CD14-positive monocyte (primary cell): Measurements from ENCODE around the gene GZMA. TPM values are rescaled to one million over a fixed set of nuclear protein-coding genes. Genes with fewer than 3 reads are reported as not detected.
"Not testable (repeated sequence)": the region's sequence is repeated elsewhere in the genome, so short reads cannot be mapped to it uniquely, and the experiment has no call there.

Experiments used
- DNase-seq, 3 donors: peaks; one replicate each; pipeline ENCODE4 v3.0.0-alpha.2; 2011 to 2022
- H2AFZ ChIP-seq: 2 replicates; pipeline ENCODE4 v1.6.0; 2012; ENCODE audit warnings: mild to moderate bottlenecking, low read depth, low read length, inconsistent platforms; ENCODE audit not compliant: insufficient read depth, poor library complexity, severe bottlenecking
- H3K27ac ChIP-seq, 2 donors: 1 replicate in 1 of 2; 2 replicates in 1 of 2; pipeline ENCODE4 v1.5.1; 2012 to 2013; ENCODE audit warnings: low read length in 2 of 2, control low read depth in 1 of 2, inconsistent platforms in 1 of 2, low read depth in 1 of 2, mild to moderate bottlenecking in 1 of 2
- H3K27me3 ChIP-seq, 2 donors: one replicate each; pipeline versions ENCODE4 v1.6.0 to v1.6.1; 2011 to 2013; ENCODE audit warnings: low read length in 2 of 2; ENCODE audit not compliant: control insufficient read depth in 2 of 2, insufficient read depth in 2 of 2
- H3K36me3 ChIP-seq, 2 donors: replicated peaks in 1 of 2; 1 replicate in 1 of 2; 2 replicates in 1 of 2; pipeline versions ENCODE4 v1.5.1 to v1.6.1; 2012 to 2013; ENCODE audit warnings: low read length in 2 of 2, control low read depth in 1 of 2, inconsistent platforms in 1 of 2, mild to moderate bottlenecking in 1 of 2; ENCODE audit not compliant: insufficient read depth in 2 of 2, control insufficient read depth in 1 of 2
- H3K4me1 ChIP-seq, 2 donors: 1 replicate in 1 of 2; 2 replicates in 1 of 2; pipeline versions ENCODE4 v1.5.1 to v1.6.1; 2012 to 2013; ENCODE audit warnings: low read length in 2 of 2, control low read depth in 1 of 2, inconsistent platforms in 1 of 2, mild to moderate bottlenecking in 1 of 2, moderate library complexity in 1 of 2; ENCODE audit not compliant: insufficient read depth in 2 of 2, control insufficient read depth in 1 of 2
- H3K4me2 ChIP-seq: replicated peaks from 2 replicates; pipeline ENCODE3; 2012; ENCODE audit warnings: low read length, moderate library complexity, mild to moderate bottlenecking; ENCODE audit not compliant: poor library complexity, severe bottlenecking; ENCODE audit errors: extremely low read depth
- H3K4me3 ChIP-seq, 3 experiments: fragments of 200-600 bp in 1 of 3; sonication (generic) in 1 of 3; replicated peaks in 1 of 3; 1 replicate in 2 of 3; 2 replicates in 1 of 3; pipeline ENCODE4 v1.5.1; 2011 to 2013; ENCODE audit warnings: low read length in 3 of 3, mild to moderate bottlenecking in 3 of 3, control low read depth in 2 of 3, low read depth in 2 of 3, inconsistent platforms in 1 of 3, moderate library complexity in 1 of 3
- H3K79me2 ChIP-seq: 2 replicates; pipeline ENCODE4 v1.6.0; 2012; ENCODE audit warnings: mild to moderate bottlenecking, control low read depth, inconsistent platforms, low read length, moderate library complexity; ENCODE audit not compliant: insufficient read depth
- H3K9ac ChIP-seq: 2 replicates; pipeline ENCODE4 v1.6.0; 2017; ENCODE audit warnings: low read length, mild to moderate bottlenecking; ENCODE audit not compliant: insufficient read depth, poor library complexity, severe bottlenecking
- H3K9me3 ChIP-seq, 2 donors: replicated peaks in 1 of 2; 1 replicate in 1 of 2; 2 replicates in 1 of 2; pipeline versions ENCODE4 v1.5.1 to v1.6.1; 2012 to 2013; ENCODE audit warnings: low read length in 2 of 2, control low read depth in 1 of 2; ENCODE audit not compliant: control insufficient read depth in 1 of 2, insufficient read depth in 1 of 2
- H4K20me1 ChIP-seq: 2 replicates; pipeline ENCODE4 v1.6.0; 2012; ENCODE audit warnings: mild to moderate bottlenecking, low read length, control low read depth, moderate library complexity; ENCODE audit not compliant: insufficient read depth
- H3K27ac Mint-ChIP-seq, 7 donors: one replicate each; pipeline ENCODE4 v1.8.0; 2020; ENCODE audit warnings: mild to moderate bottlenecking in 7 of 7, mixed read lengths in 7 of 7, moderate library complexity in 6 of 7, inconsistent platforms in 2 of 7
- H3K27me3 Mint-ChIP-seq, 3 donors: one replicate each; pipeline ENCODE4 v1.8.0; 2021 to 2022; ENCODE audit warnings: low read depth in 3 of 3, mild to moderate bottlenecking in 3 of 3, mixed read lengths in 3 of 3, moderate library complexity in 3 of 3, inconsistent platforms in 1 of 3
- H3K36me3 Mint-ChIP-seq, 2 donors: one replicate each; pipeline ENCODE4 v1.8.0; 2020; ENCODE audit warnings: mixed read lengths in 2 of 2, inconsistent platforms in 1 of 2, mild to moderate bottlenecking in 1 of 2
- H3K4me1 Mint-ChIP-seq: one replicate; pipeline ENCODE4 v1.8.0; 2020; ENCODE audit warnings: mild to moderate bottlenecking, mixed read lengths
- H3K4me3 Mint-ChIP-seq, 2 donors: one replicate each; pipeline ENCODE4 v1.8.0; 2020; ENCODE audit warnings: mild to moderate bottlenecking in 2 of 2, mixed read lengths in 2 of 2, moderate library complexity in 1 of 2
- H3K9me3 Mint-ChIP-seq, 7 donors: one replicate each; pipeline ENCODE4 v1.8.0; 2020 to 2022; ENCODE audit warnings: mixed read lengths in 7 of 7, mild to moderate bottlenecking in 6 of 7, moderate library complexity in 6 of 7, inconsistent platforms in 2 of 7
- CTCF ChIP-seq: fragments of 200-600 bp; IDR thresholded peaks from one replicate; pipeline ENCODE4 v1.8.0; 2022; ENCODE audit warnings: antibody characterized with exemption, mild to moderate bottlenecking
- WGBS: methylation state at CpG from one replicate; pipeline ENCODE4 v1.1.5; 2013; ENCODE audit warnings: missing lambda C conversion rate; ENCODE audit not compliant: insufficient coverage; 5-methylcytosine and 5-hydroxymethylcytosine counted together
- intact Hi-C, 2 donors: fragments of 100-400 bp; cut with micrococcal nuclease; formaldehyde crosslinking; loops; one replicate each; pipeline versions ENCODE4 v1.15.0 to v1.15.1; 2023
- polyA plus RNA-seq, 3 donors: library from polyadenylated mRNA; depleted of rRNA in 1 of 3; unstranded in 2 of 3; stranded (reverse) in 1 of 3; fragments of 300-500 nt in 2 of 3; fragments of >200 nt in 1 of 3; fragmentation: Illumina TruSeq in 2 of 3; gene quantifications; 1 replicate in 2 of 3; 2 replicates in 1 of 3; pipeline ENCODE4 v1.2.3, GENCODE V29; 2012 to 2021

Gene GZMA
- polyA plus RNA-seq, 3 donors: 2.3 to 2.6 TPM; not detected in 1

DNA sequence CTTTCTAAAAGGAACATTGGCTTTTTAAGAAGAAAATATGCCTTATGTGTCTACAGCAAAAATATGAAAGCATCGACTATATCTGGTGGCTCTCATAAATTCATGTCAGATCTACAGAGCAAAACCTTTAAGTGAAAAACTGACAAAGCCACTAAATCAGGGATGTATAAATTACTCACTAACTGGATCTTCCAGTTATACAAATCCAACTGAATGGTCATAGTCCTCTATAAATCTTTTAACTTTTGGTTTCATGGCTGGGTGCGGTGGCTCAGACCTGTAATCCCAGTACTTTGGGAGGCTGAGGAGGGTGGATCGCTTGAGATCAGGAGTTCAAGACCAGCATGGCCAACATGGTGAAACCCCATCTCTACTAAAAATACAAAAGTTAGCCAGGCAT is 29.2 kb upstream of the GZMA start:
- no peaks in the 10 kb centered on the region for H3K27me3 ChIP-seq
- no CpG with 5 or more reads among the region's 3 CpGs for WGBS
- no peak overlapping the region for H3K4me3 ChIP-seq
- peaks cover 0 to 5% (median 1%) of the 10 kb centered on the region in 7 donors for H3K9me3 Mint-ChIP-seq
- no peak for TF ChIP-seq CTCF
- H3K27ac ChIP-seq: no peak overlapping the region
- H3K27me3 Mint-ChIP-seq: peaks cover 0 to 8% (median 4%) of the 10 kb centered on the region in 3 donors
- H3K4me3 Mint-ChIP-seq: no peak overlapping the region
- H2AFZ ChIP-seq: no peak overlapping the region
- H3K4me1 ChIP-seq: no peaks in the 10 kb centered on the region
- H3K9me3 ChIP-seq: no peaks in the 10 kb centered on the region
- H4K20me1 ChIP-seq: no peaks in the 10 kb centered on the region
- H3K79me2 ChIP-seq: no peaks in the 10 kb centered on the region
- intact Hi-C loops: no loop called here
- no peak overlapping the region for H3K27ac Mint-ChIP-seq
- no peak overlapping the region for H3K4me2 ChIP-seq
- no peak overlapping the region for H3K9ac ChIP-seq
- no peaks in the 10 kb centered on the region for H3K36me3 ChIP-seq
- no peaks in the 10 kb centered on the region for H3K36me3 Mint-ChIP-seq
- DNase-seq: no peak
- H3K4me1 Mint-ChIP-seq: no peaks in the 10 kb centered on the region

GRCh38 chr5:55081541-55081940 is 20.9 kb upstream of the GZMA start:
- Histone ChIP-seq H3K9me3 (peaks cover 10 to 20% of the 10 kb centered on the region in 2 donors), H3K9ac (no peak overlapping the region), H3K27ac (no peak overlapping the region), H3K4me3 (no peak overlapping the region), H3K79me2 (no peaks in the 10 kb centered on the region), H2AFZ (no peak overlapping the region), H3K4me2 (no peak overlapping the region), H3K27me3 (no peaks in the 10 kb centered on the region), H4K20me1 (no peaks in the 10 kb centered on the region), H3K36me3 (no peaks in the 10 kb centered on the region), H3K4me1 (no peaks in the 10 kb centered on the region)
- H3K4me1 Mint-ChIP-seq: no peaks in the 10 kb centered on the region
- no peaks in the 10 kb centered on the region for H3K36me3 Mint-ChIP-seq
- intact Hi-C loops: no loop called here
- DNase-seq: no peak
- no peak overlapping the region for H3K27ac Mint-ChIP-seq
- H3K27me3 Mint-ChIP-seq: peaks cover 0 to 5% (median 2%) of the 10 kb centered on the region in 3 donors
- TF ChIP-seq CTCF: no peak
- H3K9me3 Mint-ChIP-seq: peaks cover 23 to 41% (median 28%) of the 10 kb centered on the region in 7 donors
- no peak overlapping the region for H3K4me3 Mint-ChIP-seq

GRCh38 chr5:55089301-55089700 is 13.1 kb upstream of the GZMA start:
- H2AFZ ChIP-seq, H3K9ac ChIP-seq, H3K4me3 ChIP-seq, H3K27me3 Mint-ChIP-seq, H3K4me1 ChIP-seq, H3K27ac ChIP-seq, H3K4me3 Mint-ChIP-seq, H3K36me3 Mint-ChIP-seq, H3K79me2 ChIP-seq, H3K9me3 ChIP-seq, H3K4me2 ChIP-seq, H3K4me1 Mint-ChIP-seq, H4K20me1 ChIP-seq, intact Hi-C loops, DNase-seq, H3K27me3 ChIP-seq, H3K27ac Mint-ChIP-seq, H3K36me3 ChIP-seq: not testable (repeated sequence)
- 85% methylated on average over 2 of the region's 2 CpGs for WGBS
- H3K9me3 Mint-ChIP-seq: peaks cover 6 to 14% (median 10%) of the 10 kb centered on the region in 7 donors
